ENCODE results near the gene TMEM9. TPM values are rescaled to one million over a fixed set of nuclear protein-coding genes. Genes with fewer than 3 reads are reported as not detected.

Gene TMEM9
- total RNA-seq, 1 donor from 2014 or later: 73.4 TPM

DNA sequence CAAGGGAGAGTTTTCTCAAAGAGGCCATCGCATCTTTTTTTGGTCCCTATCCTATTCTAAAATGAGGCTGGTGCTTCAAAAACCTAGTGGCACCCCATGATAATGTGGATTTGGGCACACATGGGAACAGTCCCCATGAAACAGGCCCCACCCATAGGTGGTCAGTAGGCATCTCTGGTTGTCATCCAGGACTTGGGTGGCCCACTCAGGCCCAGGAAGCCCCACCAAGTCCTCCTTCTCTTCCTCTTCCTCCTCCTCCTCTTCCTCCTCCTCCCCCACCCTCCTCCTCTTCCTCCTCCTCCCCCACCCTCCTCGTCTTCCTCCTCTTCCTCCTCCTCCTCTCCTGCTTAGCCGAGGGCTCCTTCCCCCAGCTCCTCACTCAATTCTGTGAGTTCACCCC, 42.6 kb downstream of the TMEM9 start:
- DNase-seq (ENCODE audit: low spot score in 2 of 2) (no peak), FAIRE-seq (no peak)

DNA sequence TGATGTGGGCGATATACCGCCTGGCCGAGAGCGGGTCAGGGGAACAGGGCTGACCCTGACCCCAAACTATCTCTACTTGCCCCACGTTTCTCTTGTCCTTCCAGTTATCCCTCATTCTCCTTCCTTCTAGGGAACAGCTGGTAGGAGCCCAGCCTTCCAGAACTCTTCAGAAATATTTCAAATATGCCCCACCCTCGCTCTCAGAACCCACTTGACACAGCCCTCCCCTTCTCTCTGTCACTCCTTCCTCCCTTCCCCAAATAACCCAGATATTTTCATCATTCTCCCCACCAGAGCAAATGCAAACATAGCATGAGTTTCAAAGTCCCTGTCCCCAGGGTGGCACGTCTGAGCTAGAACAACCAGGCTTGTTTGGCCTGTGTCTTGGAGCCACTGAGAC, 43.1 kb downstream of the TMEM9 start:
- no peak for FAIRE-seq
- no peak for DNase-seq (ENCODE audit: low spot score in 2 of 2)

DNA sequence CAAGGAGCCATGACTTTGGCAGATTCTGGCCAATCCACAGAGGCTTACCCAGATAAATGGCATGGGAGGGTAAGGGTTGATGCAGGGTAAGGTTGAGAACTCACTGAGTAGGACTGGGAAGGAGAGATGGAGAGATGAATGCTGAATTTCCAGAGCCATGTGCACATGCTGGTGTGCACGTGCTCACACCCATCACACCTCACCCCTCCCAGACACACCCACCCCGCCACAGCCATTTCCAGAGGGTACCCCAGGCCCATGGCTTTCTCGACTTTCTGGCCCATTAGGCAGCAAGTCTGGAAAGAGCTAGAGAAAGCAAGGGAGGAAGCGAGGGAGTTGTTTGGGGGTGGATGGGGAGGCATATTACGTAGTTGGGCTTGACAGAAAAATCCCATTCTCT, 43.7 kb downstream of the TMEM9 start:
- DNase-seq (ENCODE audit: low spot score in 2 of 2) (no peak), FAIRE-seq (no peak)

DNA sequence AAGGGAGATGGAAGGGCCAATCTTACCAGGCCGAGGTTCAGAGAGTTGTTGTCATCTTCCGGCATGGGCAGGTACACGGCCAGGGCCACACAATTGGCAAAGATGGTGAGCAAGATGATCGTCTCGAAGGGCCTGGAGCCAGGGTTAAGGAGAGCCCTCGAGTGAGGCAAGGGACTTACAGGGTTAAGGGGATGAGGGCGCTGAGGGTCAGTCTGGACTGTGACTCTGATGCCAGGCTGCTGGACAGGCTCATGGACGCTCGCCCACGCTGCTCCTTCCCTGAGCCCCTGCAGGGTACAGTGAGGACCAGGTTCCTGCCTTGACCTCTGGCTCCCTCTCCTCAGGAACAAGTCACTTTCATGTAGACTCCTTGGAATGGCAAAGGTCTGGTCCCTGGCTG, 44.1 kb downstream of the TMEM9 start:
- no peak for FAIRE-seq
- DNase-seq (ENCODE audit: low spot score in 2 of 2): no peak

DNA sequence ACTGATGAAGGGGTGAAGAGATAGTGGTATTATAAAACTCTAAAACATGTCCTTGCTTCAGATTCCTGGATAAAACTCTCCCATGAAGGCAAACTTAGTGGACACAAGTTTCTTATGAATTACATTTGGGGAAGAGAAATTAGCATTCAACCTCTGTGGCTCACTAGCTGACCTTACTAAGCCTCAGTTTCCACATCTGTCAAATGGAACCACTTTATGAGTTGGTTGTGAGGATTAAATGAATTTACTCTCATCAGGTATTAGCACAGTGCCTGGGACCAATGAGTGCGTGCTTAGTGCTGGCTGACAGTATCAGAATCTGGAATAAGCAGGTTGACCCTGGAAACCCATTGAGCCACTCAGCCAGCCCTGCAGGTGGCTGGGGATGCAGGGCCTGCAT, 44.6 kb downstream of the TMEM9 start:
- no peak for DNase-seq (ENCODE audit: low spot score in 2 of 2)
- FAIRE-seq: no peak

DNA sequence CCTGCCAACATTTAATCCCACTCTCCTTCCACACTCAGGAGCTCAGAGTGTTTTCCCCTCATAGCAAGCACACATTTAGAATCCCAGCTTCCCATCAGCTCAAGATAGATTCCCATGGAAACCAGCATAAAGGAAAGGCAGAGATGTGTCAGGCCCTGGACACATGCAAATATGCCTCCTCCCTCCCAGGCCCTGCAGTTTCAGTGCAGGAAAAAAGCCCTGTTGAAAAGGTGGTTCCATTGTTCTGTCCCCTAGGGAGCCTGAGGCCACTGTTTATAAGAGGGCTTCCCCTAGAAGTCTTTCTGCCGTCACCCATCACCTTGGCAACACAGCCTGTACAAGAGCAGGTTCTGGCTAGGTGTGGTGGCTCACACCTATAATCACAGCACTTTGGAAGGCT, 45.7 kb downstream of the TMEM9 start:
- no peak for FAIRE-seq
- DNase-seq (ENCODE audit: low spot score in 2 of 2): peak in 1 of 2 donors; percentile 39

DNA sequence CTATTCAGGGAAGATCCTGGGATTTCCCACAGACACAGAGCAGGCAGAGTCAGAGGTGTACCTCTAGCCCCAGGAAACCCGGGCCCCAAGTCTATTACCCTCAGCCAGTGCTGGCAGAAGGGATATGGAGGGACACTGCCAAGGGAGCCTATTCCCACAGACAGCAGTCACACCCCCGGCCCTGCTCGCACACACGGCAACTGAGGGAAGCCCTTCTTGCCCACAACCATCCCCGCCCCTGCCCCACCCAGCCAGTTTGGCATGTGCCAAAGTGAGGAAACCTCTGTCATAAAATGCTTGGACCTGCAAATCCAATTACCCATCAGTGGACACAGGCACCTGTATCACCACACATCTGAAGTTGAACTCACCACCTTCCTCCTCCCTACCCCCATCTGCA, 48.6 kb downstream of the TMEM9 start:
- DNase-seq (ENCODE audit: low spot score in 2 of 2) (no peak), FAIRE-seq (no peak)

DNA sequence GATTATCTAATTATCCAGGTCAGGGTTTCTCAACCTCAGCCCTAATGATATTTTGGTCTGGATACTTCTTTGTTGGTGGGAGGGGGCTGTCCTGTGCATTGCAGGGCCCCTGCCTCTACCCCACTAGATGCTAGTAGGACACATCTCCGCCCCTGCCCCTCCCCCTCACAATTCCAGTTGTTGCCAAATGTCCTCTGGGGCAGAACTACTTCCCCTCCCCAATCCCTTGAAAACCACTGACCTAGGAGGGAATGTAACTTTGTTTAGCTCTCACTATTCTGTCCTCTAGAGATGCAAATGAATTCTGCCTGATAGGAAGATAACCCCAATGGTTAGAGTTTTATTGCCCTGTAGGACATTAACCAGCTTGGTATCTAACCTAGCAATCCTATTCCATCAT, 50.1 kb downstream of the TMEM9 start:
- FAIRE-seq: no peak

DNA sequence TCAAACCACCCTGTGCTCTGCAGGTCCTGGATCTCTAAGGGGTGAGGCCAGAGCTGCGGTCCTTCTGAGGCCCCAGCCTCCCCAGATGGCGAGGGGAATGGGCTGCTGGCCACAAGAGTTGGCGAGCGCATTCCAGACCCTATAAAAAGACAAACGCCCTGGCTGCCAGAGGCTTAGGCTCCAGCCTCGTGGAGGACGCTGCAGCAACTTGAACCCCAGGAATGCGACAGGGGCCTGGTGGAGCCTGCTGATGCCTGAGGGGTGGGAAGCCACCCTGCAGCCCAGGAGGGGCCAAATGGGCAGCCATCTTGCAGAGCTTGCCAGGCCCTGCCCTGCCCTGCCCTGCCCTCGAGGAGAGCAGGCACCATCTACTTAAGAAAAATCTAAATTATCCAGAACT, 50.6 kb downstream of the TMEM9 start:
- FAIRE-seq (no peak), DNase-seq (ENCODE audit: low spot score in 2 of 2) (no peak)

More for the DNA sequence above, 50.1 kb downstream of the TMEM9 start:
- no peak for DNase-seq (ENCODE audit: low spot score in 2 of 2)

DNA sequence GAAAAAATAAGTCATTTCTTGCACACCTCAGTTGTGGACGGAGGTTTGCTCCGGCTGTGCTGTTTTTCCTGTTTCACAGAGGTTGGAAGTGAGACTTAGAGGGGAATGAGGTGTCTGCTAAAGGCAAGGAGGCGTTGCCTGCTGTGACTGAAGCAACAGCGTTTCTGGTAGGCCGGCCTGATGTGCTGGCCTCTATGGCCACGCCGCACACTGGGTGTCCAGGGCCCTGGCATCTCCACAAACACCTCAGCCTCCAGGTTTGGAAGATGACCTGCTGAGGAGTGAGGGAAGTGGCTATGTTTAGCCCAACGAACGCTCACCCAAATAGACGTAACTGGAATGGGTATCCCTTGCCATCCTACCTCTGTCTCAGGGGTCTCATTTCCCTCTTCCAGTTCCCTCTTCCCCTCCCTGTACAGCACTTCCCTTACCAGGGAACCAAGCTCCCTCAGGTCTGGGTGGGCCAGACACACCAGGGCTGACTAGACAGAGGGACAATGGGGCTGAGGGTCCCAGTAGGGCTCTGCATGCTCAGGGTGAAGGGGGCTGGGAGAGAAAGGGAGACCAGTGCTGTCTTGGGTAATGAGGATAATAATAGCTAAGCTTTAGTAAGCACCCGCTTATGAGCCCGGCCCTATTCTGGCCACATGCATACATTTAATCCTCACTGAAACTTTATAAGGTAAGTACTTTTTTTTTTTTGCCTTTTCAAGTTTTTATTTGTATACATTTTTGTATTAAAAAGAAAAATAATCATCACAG, 53.9 kb downstream of the TMEM9 start:
- FAIRE-seq (no peak), DNase-seq (ENCODE audit: low spot score in 2 of 2) (no peak)

DNA sequence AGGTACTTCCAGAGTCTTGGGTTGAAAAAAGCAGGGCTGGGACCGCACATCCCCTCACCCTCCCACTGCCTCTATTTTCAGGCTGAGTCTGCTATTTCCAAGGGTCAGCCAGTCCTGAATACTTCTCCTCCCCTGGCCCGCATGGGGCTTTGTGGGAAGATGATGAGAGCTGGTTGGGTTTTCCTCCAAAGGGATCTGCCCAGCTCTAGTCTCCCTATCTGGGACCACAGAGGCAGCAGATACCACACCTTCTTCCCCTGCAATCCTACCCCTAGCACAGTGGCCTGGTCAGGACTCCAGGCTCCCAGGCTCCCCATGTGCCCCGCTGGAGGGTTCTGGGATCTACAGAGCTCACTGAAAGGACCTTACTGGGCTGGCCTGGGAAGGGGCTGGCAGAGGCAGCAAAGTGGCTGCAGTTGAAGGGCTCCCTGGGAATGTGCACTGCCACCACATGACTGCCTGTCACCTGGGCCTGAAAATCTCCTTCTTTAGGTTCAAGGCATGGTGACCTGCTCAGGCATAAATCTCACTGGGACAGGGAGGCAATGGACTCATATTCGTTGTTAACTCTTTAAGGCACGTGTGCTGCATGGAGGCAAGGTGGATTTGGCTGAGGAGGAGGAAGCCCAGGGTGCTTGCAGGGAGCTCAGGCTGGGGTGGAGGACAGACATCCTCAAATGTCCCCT, 55.1 kb downstream of the TMEM9 start:
- FAIRE-seq (no peak), DNase-seq (ENCODE audit: low spot score in 2 of 2) (no peak)

DNA sequence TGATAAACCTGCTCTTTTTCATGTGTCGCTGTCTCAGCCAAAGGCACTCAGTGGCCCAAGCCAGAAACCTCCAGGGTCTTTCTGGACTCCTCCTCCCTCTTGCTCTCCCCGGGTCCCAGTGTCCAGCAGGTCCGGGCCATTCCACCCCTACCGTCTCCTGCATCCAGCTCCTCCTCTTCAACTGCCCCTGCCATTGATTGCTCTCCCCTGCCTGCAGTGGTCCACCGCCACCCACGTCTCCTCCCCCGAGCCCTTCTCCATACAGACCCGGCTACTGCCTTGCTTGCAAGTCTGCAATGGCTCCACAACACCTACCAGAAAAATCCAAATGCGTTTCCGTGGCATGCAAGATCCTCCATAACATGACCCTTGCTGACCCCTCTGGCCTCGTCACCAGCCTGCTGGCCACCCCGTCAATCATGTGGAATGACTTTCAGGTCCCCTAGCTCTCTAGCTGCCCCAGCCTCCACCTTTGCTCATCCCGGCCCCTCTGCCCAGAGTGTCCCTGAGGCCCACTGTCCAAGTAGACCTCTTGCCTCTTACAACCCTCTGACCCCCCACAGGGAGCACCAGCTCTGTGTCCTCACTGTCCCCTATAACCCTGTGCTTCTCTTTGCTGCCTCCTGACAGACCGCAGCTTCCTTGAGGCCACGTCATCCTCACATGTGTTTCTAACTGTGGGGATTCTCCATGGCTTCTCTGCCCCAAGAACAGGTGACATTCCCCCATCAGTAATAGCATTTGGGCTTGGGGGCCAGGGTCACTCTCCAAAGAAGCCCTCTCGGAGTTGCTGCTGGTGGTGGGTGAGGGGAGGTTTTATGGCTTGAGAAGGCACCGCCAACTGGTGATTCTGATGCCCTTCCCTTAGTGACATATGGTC, 57.1 kb downstream of the TMEM9 start:
- FAIRE-seq: no peak

DNA sequence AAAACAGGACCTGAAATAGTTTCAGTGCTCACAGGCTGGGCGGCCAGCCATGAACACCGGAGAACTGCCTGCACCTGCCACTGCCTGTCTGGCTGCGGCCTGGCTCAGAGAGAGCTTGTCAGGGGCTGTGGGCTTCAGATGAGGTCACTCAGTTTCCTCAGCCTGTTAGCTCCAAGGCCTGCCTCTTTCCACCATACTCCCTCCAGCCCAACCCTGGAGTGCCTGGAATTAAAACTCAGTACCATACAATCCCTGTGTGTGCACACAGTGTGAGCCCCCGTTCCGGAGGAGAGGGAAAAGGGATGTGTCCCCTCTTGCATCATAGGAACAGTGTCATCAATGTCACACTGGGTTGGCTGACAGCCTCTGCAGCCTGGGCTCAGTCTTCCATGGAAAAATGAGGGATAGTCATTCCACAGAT, 58.2 kb downstream of the TMEM9 start:
- DNase-seq (ENCODE audit: low spot score in 2 of 2): no peak

More for the DNA sequence above, 57.1 kb downstream of the TMEM9 start:
- DNase-seq (ENCODE audit: low spot score in 2 of 2): no peak

DNA sequence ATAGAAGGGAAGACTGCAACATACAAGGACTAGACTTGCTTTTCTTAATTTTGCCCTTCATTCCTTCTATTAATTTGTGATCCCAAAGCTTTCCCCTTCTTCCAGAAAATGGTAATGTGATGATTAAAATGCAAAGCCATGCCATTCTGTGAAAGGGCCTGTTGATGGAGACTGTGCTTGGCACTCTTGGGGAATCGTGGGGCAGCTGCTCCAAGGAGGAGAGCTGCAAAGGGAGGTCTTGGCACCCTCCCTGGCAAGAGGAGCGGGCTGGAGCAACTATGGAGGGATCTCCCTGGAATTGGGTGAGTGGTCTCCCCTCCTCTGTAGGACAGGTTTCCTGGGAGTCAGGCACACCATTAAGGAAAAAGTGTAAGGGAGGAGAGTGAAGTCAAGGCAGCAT, 58.7 kb downstream of the TMEM9 start:
- FAIRE-seq (no peak), DNase-seq (ENCODE audit: low spot score in 2 of 2) (no peak)

More for the DNA sequence above, 58.2 kb downstream of the TMEM9 start:
- FAIRE-seq: no peak

DNA sequence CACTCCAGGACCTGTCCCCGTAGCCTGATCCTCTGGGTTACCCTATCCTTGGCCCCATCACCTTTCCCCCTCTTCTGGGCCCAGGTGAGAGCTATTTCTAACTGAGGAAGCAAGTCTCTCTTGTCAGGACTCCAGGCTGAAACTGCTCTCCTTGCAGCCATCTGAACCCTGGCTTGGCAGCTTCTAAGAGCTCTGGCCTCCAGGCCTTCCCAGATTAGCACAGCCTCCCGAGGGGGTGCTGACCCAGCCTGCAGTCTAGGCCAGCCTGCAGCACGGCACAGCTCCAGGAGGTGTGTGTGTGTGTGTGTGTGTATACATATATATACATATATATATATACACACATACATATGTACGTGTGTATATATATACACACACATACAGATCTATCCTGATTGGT, 59.4 kb downstream of the TMEM9 start:
- FAIRE-seq: no peak
- DNase-seq (ENCODE audit: low spot score in 2 of 2): no peak

DNA sequence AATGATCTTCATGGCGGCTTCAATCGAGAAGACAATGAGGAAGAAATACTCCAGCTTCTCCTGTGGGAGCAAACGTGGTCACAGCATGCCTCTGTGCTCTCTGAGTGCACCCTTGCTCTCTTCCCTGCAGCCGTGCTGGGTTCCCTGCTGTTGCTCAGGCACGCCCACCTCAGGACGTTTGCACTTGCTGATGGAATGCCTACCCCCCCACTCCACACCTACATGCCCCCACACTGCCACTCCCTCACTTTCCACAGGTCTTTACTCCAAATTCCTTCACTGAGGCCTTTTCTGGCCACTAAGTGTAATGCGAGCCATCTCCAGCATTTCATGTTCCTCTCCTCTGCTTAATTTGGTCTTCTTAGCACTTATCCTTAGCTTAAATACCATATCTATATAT, 60.3 kb downstream of the TMEM9 start:
- DNase-seq (ENCODE audit: low spot score in 2 of 2) (no peak), FAIRE-seq (no peak)

DNA sequence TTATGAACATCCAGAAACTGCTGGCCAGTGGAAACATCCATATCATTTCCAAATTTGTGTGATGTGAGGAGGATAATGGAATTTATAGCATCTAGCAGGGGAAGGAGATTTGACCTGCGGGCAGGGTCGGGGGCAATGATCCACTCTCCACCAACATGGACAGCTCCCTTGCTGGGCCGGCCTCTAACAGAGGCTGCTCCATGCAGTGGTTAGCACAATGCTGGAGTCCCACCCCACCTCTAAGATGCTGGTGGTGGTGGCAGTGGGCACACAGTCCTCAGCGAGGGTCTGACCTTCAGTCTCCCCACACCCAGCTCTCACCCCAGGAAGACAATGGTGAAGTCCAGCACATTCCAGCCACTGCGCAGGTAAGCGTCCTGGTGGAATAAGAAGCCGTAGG, 60.7 kb downstream of the TMEM9 start:
- FAIRE-seq: no peak
- no peak for DNase-seq (ENCODE audit: low spot score in 2 of 2)

DNA sequence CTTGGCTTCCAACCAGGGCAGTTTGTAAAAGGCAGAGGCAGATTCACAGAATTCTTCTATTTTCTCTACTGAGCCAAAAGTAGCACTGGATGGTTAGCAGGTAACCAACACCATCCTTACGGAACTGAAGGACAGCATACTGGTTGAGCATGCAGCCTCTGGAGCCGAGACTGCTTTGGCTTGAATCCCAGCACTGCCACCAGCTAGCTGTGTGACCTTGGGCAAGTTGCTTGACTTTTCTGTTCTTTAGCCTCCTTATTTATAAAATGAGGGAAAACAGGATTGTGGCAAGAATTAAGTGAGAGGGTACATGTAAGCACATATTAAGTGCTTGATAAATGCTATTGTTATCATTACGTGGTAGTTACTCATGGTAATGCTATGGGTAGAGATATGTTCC, 61.5 kb downstream of the TMEM9 start:
- FAIRE-seq: no peak

DNA sequence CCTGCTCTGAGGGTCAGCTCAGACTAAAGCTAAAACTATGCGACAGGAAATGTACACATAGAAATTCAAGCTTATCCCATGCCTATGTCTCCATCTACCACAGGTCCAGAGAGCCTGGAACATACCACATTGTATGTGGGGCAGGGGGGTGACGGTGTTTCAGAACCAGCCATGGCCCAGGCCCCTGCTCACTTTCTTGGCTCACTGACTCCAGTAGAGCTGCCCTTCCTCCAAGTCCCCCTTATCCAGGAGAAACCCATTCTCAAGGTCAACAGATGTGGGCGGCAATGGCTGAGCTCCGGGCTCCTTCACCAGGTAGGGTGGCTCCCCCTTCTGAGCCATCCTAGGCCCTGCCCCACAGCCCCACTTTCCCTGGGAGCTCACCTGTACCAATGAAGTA, 63.0 kb downstream of the TMEM9 start:
- DNase-seq (ENCODE audit: low spot score in 2 of 2): no peak
- no peak for FAIRE-seq

More for the DNA sequence above, 61.5 kb downstream of the TMEM9 start:
- no peak for DNase-seq (ENCODE audit: low spot score in 2 of 2)

DNA sequence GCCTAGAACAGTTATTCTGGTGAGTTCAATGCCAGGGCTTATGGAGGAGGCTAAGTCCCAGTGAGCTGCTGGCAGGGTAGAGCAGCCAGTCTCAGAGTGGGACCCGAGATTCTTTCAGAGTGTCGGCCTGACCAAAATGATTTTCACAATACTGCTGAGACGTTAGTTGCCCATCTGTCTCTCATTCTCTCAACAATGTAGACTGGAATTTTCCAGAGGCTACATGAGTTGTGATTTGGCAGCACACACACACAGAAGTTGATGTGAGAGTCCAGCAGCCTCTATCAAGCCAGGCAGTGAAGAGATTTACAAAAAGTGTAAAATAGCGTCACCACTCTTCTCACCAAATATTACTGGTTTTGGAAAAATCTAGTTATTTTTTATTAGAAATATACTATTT, 63.7 kb downstream of the TMEM9 start:
- no peak for DNase-seq (ENCODE audit: low spot score in 2 of 2)
- no peak for FAIRE-seq

DNA sequence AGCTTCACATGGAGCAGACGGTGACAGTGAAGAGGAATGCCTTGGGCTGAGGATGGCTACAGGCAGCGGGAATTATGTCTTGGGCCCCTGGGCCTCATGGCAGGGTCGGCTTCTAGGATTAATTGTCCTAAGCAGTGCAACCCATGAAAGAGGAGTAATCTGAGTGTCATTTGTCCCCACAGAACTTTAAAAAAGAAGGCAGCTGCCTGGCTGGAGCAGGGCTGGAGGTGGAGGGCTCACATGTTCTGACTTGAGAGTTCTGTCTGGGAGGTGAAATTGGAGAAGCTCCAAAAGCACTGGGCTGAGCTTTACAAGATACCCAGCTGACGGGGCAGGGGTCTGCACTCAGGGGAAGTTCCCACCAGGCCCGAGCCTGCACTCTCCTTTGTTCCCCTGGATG, 64.7 kb downstream of the TMEM9 start:
- DNase-seq (ENCODE audit: low spot score in 2 of 2) (no peak), FAIRE-seq (no peak)

Measured in frontal cortex (tissue), 4 donors.